K562 (cell line): ENCODE results near the gene DHDDS. TPM values are rescaled to one million over a fixed set of nuclear protein-coding genes. Genes with fewer than 3 reads are reported as not detected.
A peak's percentile ranks its signal among the peaks of the same experiment; 100 is the strongest.

Experiments used
- ARID1B ChIP-seq: fragments of 450-650 bp; IDR thresholded peaks from 2 replicates; pipeline ENCODE4 v1.6.1; 2016; ENCODE audit warnings: antibody characterized with exemption, mild to moderate bottlenecking, inconsistent platforms
- CBX3 ChIP-seq, 2 experiments: IDR thresholded peaks; 1 replicate in 1 of 2; 2 replicates in 1 of 2; pipeline ENCODE4 v1.6.1; 2012; ENCODE audit warnings: inconsistent platforms in 2 of 2, low read length in 2 of 2, borderline replicate concordance in 1 of 2, control low read depth in 1 of 2
- CEBPB ChIP-seq: fragments of 450-650 bp; IDR thresholded peaks from 2 replicates; pipeline ENCODE4 v1.6.1; 2016; ENCODE audit warnings: missing genetic modification characterization, missing compliant biosample characterization
- EGR1 ChIP-seq: fragments of 450-650 bp; conservative IDR thresholded peaks from 2 replicates; pipeline ENCODE4 v1.6.1; 2017; ENCODE audit warnings: mild to moderate bottlenecking
- ERF ChIP-seq: fragments of 450-650 bp; formaldehyde crosslinking; IDR thresholded peaks from 2 replicates; pipeline ENCODE4 v1.4.0; 2020; ENCODE audit warnings: mild to moderate bottlenecking, mixed read lengths
- HDAC1 ChIP-seq, 2 experiments: fragments of 450-650 bp; IDR thresholded peaks; 2 replicates each; pipeline ENCODE4 v1.6.1; 2016 to 2017; ENCODE audit warnings: inconsistent platforms in 1 of 2, mild to moderate bottlenecking in 1 of 2, moderate library complexity in 1 of 2
- HNRNPH1 ChIP-seq: fragments of 200-400 bp; formaldehyde crosslinking; optimal IDR thresholded peaks from 2 replicates; pipeline ENCODE3; 2017; ENCODE audit warnings: low read depth, mild to moderate bottlenecking, low read length, moderate library complexity
- KDM2B ChIP-seq: fragments of 250-450 bp; sonication (Bioruptor Pico); IDR thresholded peaks from 2 replicates; pipeline ENCODE4 v1.8.0; 2021; ENCODE audit warnings: mild to moderate bottlenecking, moderate library complexity
- KHSRP ChIP-seq: fragments of 450-650 bp; IDR thresholded peaks from 2 replicates; pipeline ENCODE4 v1.6.1; 2017
- MTA3 ChIP-seq: fragments of 450-650 bp; formaldehyde crosslinking; IDR thresholded peaks from 2 replicates; pipeline ENCODE4 v1.6.1; 2017; ENCODE audit warnings: mild to moderate bottlenecking, borderline replicate concordance
- NCOA4 ChIP-seq: fragments of 450-650 bp; IDR thresholded peaks from 2 replicates; pipeline ENCODE4 v1.6.1; 2018; ENCODE audit warnings: mild to moderate bottlenecking; ENCODE audit not compliant: partially characterized antibody
- NFE2 ChIP-seq: IDR thresholded peaks from 2 replicates; pipeline ENCODE4 v1.6.1; 2014; ENCODE audit warnings: antibody characterized with exemption, low read depth
- POLR2H ChIP-seq: IDR thresholded peaks from 2 replicates; pipeline ENCODE4 v1.6.1; 2016; ENCODE audit warnings: missing genetic modification characterization, low read depth, mild to moderate bottlenecking, control low read depth, missing compliant biosample characterization, moderate library complexity
- PTRF ChIP-seq: fragments of 450-650 bp; IDR thresholded peaks from 2 replicates; pipeline ENCODE4 v1.6.1; 2016; ENCODE audit warnings: mild to moderate bottlenecking, missing genetic modification characterization, missing compliant biosample characterization
- RBM22 ChIP-seq: fragments of 200-400 bp; formaldehyde crosslinking; IDR thresholded peaks from 2 replicates; pipeline ENCODE4 v1.6.1; 2018; ENCODE audit warnings: low read length, low read depth; ENCODE audit not compliant: poor library complexity, severe bottlenecking
- SMARCC2 ChIP-seq: fragments of 450-650 bp; IDR thresholded peaks from 2 replicates; pipeline ENCODE4 v1.6.1; 2017; ENCODE audit warnings: antibody characterized with exemption, moderate library complexity, mild to moderate bottlenecking, low read depth
- TCF7 ChIP-seq: sonication (generic); IDR thresholded peaks from 2 replicates; pipeline ENCODE4 v1.6.1; 2016; ENCODE audit warnings: antibody characterized with exemption, borderline replicate concordance
- TEAD1 ChIP-seq, 2 experiments: fragments of 450-650 bp in 1 of 2; sonication (generic) in 1 of 2; formaldehyde crosslinking; IDR thresholded peaks; 2 replicates each; pipeline versions ENCODE4 v1.4.0 to v1.8.0; 2020 to 2022; ENCODE audit warnings: mild to moderate bottlenecking in 2 of 2, missing genetic modification reagents in 1 of 2
- ZBTB1 ChIP-seq: sonication (generic); formaldehyde crosslinking; IDR thresholded peaks from 2 replicates; pipeline ENCODE4 v1.8.1; 2023; ENCODE audit warnings: missing genetic modification reagents, low read depth, mild to moderate bottlenecking, borderline replicate concordance
- ZBTB26 ChIP-seq: fragments of 450-650 bp; formaldehyde crosslinking; IDR thresholded peaks from 2 replicates; pipeline ENCODE4 v1.4.0; 2022; ENCODE audit warnings: missing genetic modification characterization
- ZNF324 ChIP-seq: fragments of 250-450 bp; sonication (Bioruptor Pico); IDR thresholded peaks from 2 replicates; pipeline ENCODE4 v1.4.0; 2020; ENCODE audit warnings: mild to moderate bottlenecking
- ZNF41 ChIP-seq: fragments of 250-450 bp; sonication (Bioruptor Pico); conservative IDR thresholded peaks from 2 replicates; pipeline ENCODE4 v1.4.0; 2020; ENCODE audit warnings: mild to moderate bottlenecking
- ZNF444 ChIP-seq: fragments of 250-450 bp; sonication (Bioruptor Pico); IDR thresholded peaks from 2 replicates; pipeline ENCODE4 v1.4.0; 2020; ENCODE audit warnings: mild to moderate bottlenecking, moderate library complexity
- ZNF561 ChIP-seq: fragments of 450-650 bp; formaldehyde crosslinking; conservative IDR thresholded peaks from 2 replicates; pipeline ENCODE4 v1.4.0; 2020; ENCODE audit warnings: mild to moderate bottlenecking, moderate library complexity
- ZNF584 ChIP-seq: fragments of 200-800 bp; sonication (Bioruptor generic); IDR thresholded peaks from 2 replicates; pipeline ENCODE4 v1.6.1; 2016; ENCODE audit warnings: low read depth, mild to moderate bottlenecking, missing genetic modification characterization, missing compliant biosample characterization
- ZNF668 ChIP-seq: fragments of 250-450 bp; sonication (Bioruptor Pico); IDR thresholded peaks from 2 replicates; pipeline ENCODE4 v1.8.0; 2022; ENCODE audit warnings: mild to moderate bottlenecking, inconsistent platforms
- ZNF75A ChIP-seq: fragments of 450-650 bp; formaldehyde crosslinking; IDR thresholded peaks from 2 replicates; pipeline ENCODE4 v1.4.0; 2020; ENCODE audit warnings: mild to moderate bottlenecking
- polyA plus RNA-seq, 8 experiments: library from polyadenylated mRNA; depleted of rRNA in 4 of 8; stranded (reverse) in 5 of 8; unstranded in 3 of 8; fragments of >200 nt; fragmentation: Nextera tagmentation in 2 of 8; fragmentation: Illumina TruSeq in 1 of 8; extraction: Ambion mirVana in 2 of 8; extraction: Trizol in 1 of 8; gene quantifications; 2 replicates each; pipeline versions ENCODE4 v1.2.1 to v1.2.3, GENCODE V29; 2011 to 2014; ENCODE audit warnings: inconsistent platforms in 1 of 8, missing spikeins in 1 of 8
- total RNA-seq, 7 experiments: library from RNA; depleted of rRNA in 6 of 7; stranded (reverse); fragments of >200 nt in 6 of 7; fragmentation: Illumina TruSeq in 2 of 7; extraction: Trizol in 2 of 7; gene quantifications; 2 replicates each; pipeline versions ENCODE4 v1.2.1 to v1.2.3, GENCODE V29; 2011 to 2021; ENCODE audit warnings: low replicate concordance in 1 of 7
- TF ChIP-seq, protein P1 (sequence below), 2 experiments: fragments of 450-650 bp in 1 of 2; sonication (generic) in 1 of 2; formaldehyde crosslinking in 1 of 2; IDR thresholded peaks in 1 of 2; conservative IDR thresholded peaks in 1 of 2; 2 replicates each; pipeline versions ENCODE4 v1.6.1 to v1.8.1; 2016 to 2023; ENCODE audit warnings: mild to moderate bottlenecking in 2 of 2, moderate library complexity in 2 of 2, inconsistent platforms in 1 of 2, missing genetic modification reagents in 1 of 2

Gene DHDDS
- total and polyA plus RNA-seq, 9 of the 15 experiments (the other 6 are each of a cell fraction or from before 2014, with no cell fraction given) = 33.3 to 55.0 (median 44.3) TPM

DNA sequence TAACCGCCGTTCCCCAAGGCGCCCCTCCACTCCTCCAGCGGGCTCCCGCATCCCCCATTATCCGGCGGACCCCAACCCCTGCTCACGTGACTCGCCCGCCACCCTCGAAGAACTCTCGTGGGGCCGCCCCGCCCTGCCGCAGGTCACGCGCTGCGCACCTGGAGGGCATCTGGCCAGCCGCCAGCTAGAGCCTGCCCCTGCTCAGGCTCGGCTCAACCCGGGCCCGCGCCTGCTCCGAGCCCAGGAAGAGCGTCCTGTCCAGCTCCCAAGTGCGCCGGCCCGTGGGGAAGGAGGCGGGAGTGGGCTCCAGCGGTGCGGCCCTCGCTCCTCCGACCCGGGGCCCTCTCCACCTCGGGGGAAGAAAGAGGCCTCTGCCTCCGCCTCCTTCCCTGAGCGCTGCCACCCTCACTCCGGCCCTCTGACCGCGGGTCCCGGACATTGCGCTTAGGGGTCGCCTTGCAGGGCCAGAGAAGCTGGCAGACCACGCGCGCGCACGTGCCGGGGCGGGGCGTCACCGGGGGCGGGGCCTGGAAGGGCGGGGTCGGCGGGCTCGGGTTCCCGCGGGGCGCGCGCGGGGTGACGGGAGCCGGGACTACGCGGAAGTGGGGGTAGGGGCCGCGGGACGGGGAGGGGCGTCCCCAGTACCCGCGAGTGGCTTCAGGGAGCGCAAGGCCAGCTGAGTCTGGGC is 68.5 kb downstream of the DHDDS start (continued):
- TF ChIP-seq CBX3 (IDR thresholded peaks at IDR 0.05; ENCODE audit: borderline replicate concordance in 1 of 2, low read length in 2 of 2) (no peak), ZBTB1 (CRISPR knock-in tag) (no peak; the same call in 1 of the 2 replicates), ZNF324 (CRISPR knock-in tag) (no peak), POLR2H (tag) (no peak), ZBTB26 (no peak), ZNF561 (CRISPR knock-in tag) (no peak), MTA3 (no peak; the same call in none of the 2 replicates), ZNF668 (CRISPR knock-in tag) (no peak), HDAC1 (IDR thresholded peaks at IDR 0.05) (peak in 1 of 2 experiments; percentile 90; a peak in 2 of 4 replicates), TEAD1 (CRISPR knock-in tag; IDR thresholded peaks at IDR 0.05) (no peak; a peak in 1 of 4 replicates), ZNF444 (no peak), ZNF75A (CRISPR knock-in tag) (no peak), PTRF (no peak), NCOA4 (peak; percentile 10), ZNF584 (CRISPR knock-in tag) (no peak), NFE2 (no peak), TCF7 (no peak), RBM22 (peak; percentile 46), ARID1B (no peak; the same call in 1 of the 2 replicates), KDM2B (CRISPR knock-in tag) (no peak; the same call in 1 of the 2 replicates), HNRNPH1 (no peak), EGR1 (peak; percentile 8; the same call in 1 of the 2 replicates), ERF (CRISPR knock-in tag) (no peak), KHSRP (no peak), CEBPB (tag) (no peak), SMARCC2 (0 out of 2 replicates have a peak, but pooled peaks have one; percentile 25), ZNF41 (CRISPR knock-in tag) (no peak)
- TF ChIP-seq, protein P1, sequence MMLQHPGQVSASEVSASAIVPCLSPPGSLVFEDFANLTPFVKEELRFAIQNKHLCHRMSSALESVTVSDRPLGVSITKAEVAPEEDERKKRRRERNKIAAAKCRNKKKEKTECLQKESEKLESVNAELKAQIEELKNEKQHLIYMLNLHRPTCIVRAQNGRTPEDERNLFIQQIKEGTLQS (IDR thresholded peaks at IDR 0.05) = no peak
- TF ChIP-seq, protein P1 (CRISPR knock-in tag; conservative IDR thresholded peaks at IDR 0.05) = peak; percentile 57; the same call in 1 of the 2 replicates
